ENCODE results near the gene KRIT1. TPM values are rescaled to one million over a fixed set of nuclear protein-coding genes. Genes with fewer than 3 reads are reported as not detected.
A peak's percentile ranks its signal among the peaks of the same experiment; 100 is the strongest.
"Not testable (repeated sequence)": the region's sequence is repeated elsewhere in the genome, so short reads cannot be mapped to it uniquely, and the experiment has no call there.

The KRIT1 gene
- total and polyA plus RNA-seq, 4 donors = 14.3 to 65.2 (median 28.4) TPM

- intact Hi-C loops (cut with DNase I) = no loop called here
Measured at GRCh38 chr7:92255308-92255707, 9.6 kb upstream of the KRIT1 start.

GRCh38 chr7:92254800-92255199 lies 9.1 kb upstream of the KRIT1 start:
- H3K9me3 ChIP-seq (ENCODE audit: control insufficient read depth, low read length); intact Hi-C loops (cut with DNase I); H3K4me1 ChIP-seq (ENCODE audit: control insufficient read depth in 1 of 2, insufficient read depth in 2 of 2, low read length in 2 of 2); ATAC-seq (ENCODE audit: low FRiP score); H3K36me3 ChIP-seq (ENCODE audit: control insufficient read depth in 1 of 2, insufficient read depth in 2 of 2, low read length in 1 of 2); DNase-seq; H3K27ac ChIP-seq (ENCODE audit: low read depth in 1 of 2, low read length in 2 of 2); H3K27me3 ChIP-seq (ENCODE audit: control insufficient read depth in 1 of 2, insufficient read depth in 2 of 2, low read length in 1 of 2): not testable (repeated sequence)
- peak overlapping the region in 1 of 2 donors; percentile 31 for H3K4me3 ChIP-seq (ENCODE audit: low read length in 2 of 2)
- 78 to 83% methylated on average over 1 of the region's 1 CpG for WGBS, 2 donors

More at GRCh38 chr7:92255308-92255707, 9.6 kb upstream of the KRIT1 start:
- Histone ChIP-seq H3K4me3 (ENCODE audit: low read length in 2 of 2) (peak overlapping the region; percentile 31 to 48), H3K36me3 (ENCODE audit: control insufficient read depth in 1 of 2, insufficient read depth in 2 of 2, low read length in 1 of 2) (no peaks in the 10 kb centered on the region), H3K27ac (ENCODE audit: low read depth in 1 of 2, low read length in 2 of 2) (no peak overlapping the region), H3K9me3 (ENCODE audit: control insufficient read depth, low read length) (no peaks in the 10 kb centered on the region), H3K27me3 (ENCODE audit: control insufficient read depth in 1 of 2, insufficient read depth in 2 of 2, low read length in 1 of 2) (no peaks in the 10 kb centered on the region), H3K4me1 (ENCODE audit: control insufficient read depth in 1 of 2, insufficient read depth in 2 of 2, low read length in 2 of 2) (peaks cover 0 to 2% of the 10 kb centered on the region in 2 donors)
- DNase-seq = peak in 1 of 2 donors; percentile 43
- ATAC-seq (ENCODE audit: low FRiP score) = peak; percentile 77
- 7 to 9% methylated on average over 4 of the region's 4 CpGs for WGBS, 2 donors

- intact Hi-C loops (cut with DNase I) = no loop called here
- WGBS, 2 donors = 95 to 98% methylated on average over 1 of the region's 1 CpG
- no peak for ATAC-seq (ENCODE audit: low FRiP score)
Measured at GRCh38 chr7:92253251-92253650, 7.5 kb upstream of the KRIT1 start.

GRCh38 chr7:92251181-92251580 lies 5.5 kb upstream of the KRIT1 start:
- ATAC-seq (ENCODE audit: low FRiP score) = no peak
- no peak overlapping the region for H3K4me3 ChIP-seq (ENCODE audit: low read length in 2 of 2)
- no peak for DNase-seq
- H3K27me3 ChIP-seq (ENCODE audit: control insufficient read depth in 1 of 2, insufficient read depth in 2 of 2, low read length in 1 of 2) = no peaks in the 10 kb centered on the region
- peaks cover 0 to 2% of the 10 kb centered on the region in 2 donors for H3K4me1 ChIP-seq (ENCODE audit: control insufficient read depth in 1 of 2, insufficient read depth in 2 of 2, low read length in 2 of 2)
- 89 to 93% methylated on average over 1 of the region's 1 CpG for WGBS, 2 donors
- no peak overlapping the region for H3K27ac ChIP-seq (ENCODE audit: low read depth in 1 of 2, low read length in 2 of 2)
- intact Hi-C loops (cut with DNase I) = no loop called here
- H3K36me3 ChIP-seq (ENCODE audit: control insufficient read depth in 1 of 2, insufficient read depth in 2 of 2, low read length in 1 of 2) = no peaks in the 10 kb centered on the region
- no peaks in the 10 kb centered on the region for H3K9me3 ChIP-seq (ENCODE audit: control insufficient read depth, low read length)

More at GRCh38 chr7:92253251-92253650, 7.5 kb upstream of the KRIT1 start:
- Histone ChIP-seq H3K4me3 (ENCODE audit: low read length in 2 of 2) (no peak overlapping the region), H3K4me1 (ENCODE audit: control insufficient read depth in 1 of 2, insufficient read depth in 2 of 2, low read length in 2 of 2) (peaks cover 0 to 2% of the 10 kb centered on the region in 2 donors), H3K36me3 (ENCODE audit: control insufficient read depth in 1 of 2, insufficient read depth in 2 of 2, low read length in 1 of 2) (no peaks in the 10 kb centered on the region), H3K27me3 (ENCODE audit: control insufficient read depth in 1 of 2, insufficient read depth in 2 of 2, low read length in 1 of 2) (no peaks in the 10 kb centered on the region), H3K27ac (ENCODE audit: low read depth in 1 of 2, low read length in 2 of 2) (no peak overlapping the region), H3K9me3 (ENCODE audit: control insufficient read depth, low read length) (no peaks in the 10 kb centered on the region)
- DNase-seq = no peak

GRCh38 chr7:92250603-92251002 lies 4.9 kb upstream of the KRIT1 start:
- H3K27ac ChIP-seq (ENCODE audit: low read depth in 1 of 2, low read length in 2 of 2) = no peak overlapping the region
- no peak for DNase-seq
- no peaks in the 10 kb centered on the region for H3K9me3 ChIP-seq (ENCODE audit: control insufficient read depth, low read length)
- ATAC-seq (ENCODE audit: low FRiP score) = no peak
- no peaks in the 10 kb centered on the region for H3K4me1 ChIP-seq (ENCODE audit: control insufficient read depth in 1 of 2, insufficient read depth in 2 of 2, low read length in 2 of 2)
- H3K27me3 ChIP-seq (ENCODE audit: control insufficient read depth in 1 of 2, insufficient read depth in 2 of 2, low read length in 1 of 2) = no peaks in the 10 kb centered on the region
- no peak overlapping the region for H3K4me3 ChIP-seq (ENCODE audit: low read length in 2 of 2)
- no peaks in the 10 kb centered on the region for H3K36me3 ChIP-seq (ENCODE audit: control insufficient read depth in 1 of 2, insufficient read depth in 2 of 2, low read length in 1 of 2)
- intact Hi-C loops (cut with DNase I) = no loop called here

- WGBS, 2 donors = 0% methylated on average over 32 to 35 of the region's 35 CpGs
- Histone ChIP-seq H3K9me3 (ENCODE audit: control insufficient read depth, low read length) (no peaks in the 10 kb centered on the region), H3K27me3 (ENCODE audit: control insufficient read depth in 1 of 2, insufficient read depth in 2 of 2, low read length in 1 of 2) (no peaks in the 10 kb centered on the region), H3K27ac (ENCODE audit: low read depth in 1 of 2, low read length in 2 of 2) (peak overlapping the region in 1 of 2 donors; percentile 30), H3K36me3 (ENCODE audit: control insufficient read depth in 1 of 2, insufficient read depth in 2 of 2, low read length in 1 of 2) (no peaks in the 10 kb centered on the region), H3K4me1 (ENCODE audit: control insufficient read depth in 1 of 2, insufficient read depth in 2 of 2, low read length in 2 of 2) (no peaks in the 10 kb centered on the region), H3K4me3 (ENCODE audit: low read length in 2 of 2) (peak overlapping the region; percentile 87 to 94)
- ATAC-seq (ENCODE audit: low FRiP score) = peak; percentile 37
- intact Hi-C loops (cut with DNase I) = loop anchor here (5.0 to 10.0 kb wide), 5 partner anchors 36 to 208 kb away; no protein-coding TSS in a partner anchor
- peak in 1 of 2 donors; percentile 44 for DNase-seq
Measured at GRCh38 chr7:92246360-92247101, 817 bp upstream of the KRIT1 start.

- WGBS, 2 donors = 0 to 1% methylated on average over 11 of the region's 11 CpGs
- DNase-seq = no peak
- Histone ChIP-seq H3K27ac (ENCODE audit: low read depth in 1 of 2, low read length in 2 of 2) (peak overlapping the region; percentile 4 to 84), H3K27me3 (ENCODE audit: control insufficient read depth in 1 of 2, insufficient read depth in 2 of 2, low read length in 1 of 2) (no peaks in the 10 kb centered on the region), H3K4me1 (ENCODE audit: control insufficient read depth in 1 of 2, insufficient read depth in 2 of 2, low read length in 2 of 2) (no peaks in the 10 kb centered on the region), H3K4me3 (ENCODE audit: low read length in 2 of 2) (peak overlapping the region; percentile 87 to 94), H3K36me3 (ENCODE audit: control insufficient read depth in 1 of 2, insufficient read depth in 2 of 2, low read length in 1 of 2) (peaks cover 0 to 2% of the 10 kb centered on the region in 2 donors), H3K9me3 (ENCODE audit: control insufficient read depth, low read length) (no peaks in the 10 kb centered on the region)
- intact Hi-C loops (cut with DNase I) = loop anchor here (5.0 to 10.0 kb wide), 5 partner anchors 37 to 210 kb away; no protein-coding TSS in a partner anchor
- peak; percentile 40 for ATAC-seq (ENCODE audit: low FRiP score)
Measured at GRCh38 chr7:92244808-92245486, 767 bp downstream of the KRIT1 start.

GRCh38 chr7:92242972-92243371 lies 2.7 kb downstream of the KRIT1 start:
- Histone ChIP-seq H3K4me1 (ENCODE audit: control insufficient read depth in 1 of 2, insufficient read depth in 2 of 2, low read length in 2 of 2) (no peaks in the 10 kb centered on the region), H3K9me3 (ENCODE audit: control insufficient read depth, low read length) (no peaks in the 10 kb centered on the region), H3K36me3 (ENCODE audit: control insufficient read depth in 1 of 2, insufficient read depth in 2 of 2, low read length in 1 of 2) (peaks cover 0 to 2% of the 10 kb centered on the region in 2 donors), H3K27me3 (ENCODE audit: control insufficient read depth in 1 of 2, insufficient read depth in 2 of 2, low read length in 1 of 2) (no peaks in the 10 kb centered on the region), H3K27ac (ENCODE audit: low read depth in 1 of 2, low read length in 2 of 2) (no peak overlapping the region), H3K4me3 (ENCODE audit: low read length in 2 of 2) (no peak overlapping the region)
- WGBS, 2 donors = 92 to 95% methylated on average over 6 of the region's 6 CpGs
- ATAC-seq (ENCODE audit: low FRiP score) = no peak
- intact Hi-C loops (cut with DNase I) = loop anchor here (10.0 kb wide), 3 partner anchors 122 to 212 kb away; no protein-coding TSS in a partner anchor
- no peak for DNase-seq
